Measurements from ENCODE around the gene GNPNAT1. TPM values are rescaled to one million over a fixed set of nuclear protein-coding genes. Genes with fewer than 3 reads are reported as not detected.
A peak's percentile ranks its signal among the peaks of the same experiment; 100 is the strongest.

GNPNAT1 gene
- total RNA-seq, 1 donor from 2014 or later: 41.8 TPM

DNA sequence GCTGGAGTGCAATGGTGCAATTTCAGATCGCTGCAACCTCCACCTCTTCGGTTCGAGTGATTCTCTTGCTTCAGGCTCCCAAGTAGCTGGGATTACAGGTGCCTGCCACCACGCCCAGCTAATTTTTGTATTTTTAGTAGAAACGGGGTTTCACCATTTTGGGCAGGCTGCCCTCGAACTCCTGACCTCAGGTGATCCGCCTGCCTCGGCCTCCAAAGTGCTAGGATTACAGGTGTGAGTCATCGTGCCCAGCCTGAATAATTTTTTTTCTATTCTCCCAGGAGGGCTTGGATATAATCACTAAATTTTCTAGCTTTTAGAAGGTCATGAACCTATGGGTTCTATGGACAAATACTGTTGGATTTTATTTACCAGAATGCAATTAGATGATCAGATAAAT lies 44.7 kb upstream of the GNPNAT1 start:
- no peak for DNase-seq (ENCODE audit: low spot score)
- Mint-ChIP-seq H3K4me1 (peaks cover 23% of the 10 kb centered on the region), H3K4me3 (no peak overlapping the region), H3K36me3 (no peaks in the 10 kb centered on the region), H3K27ac (no peak overlapping the region), H3K9me3 (peaks cover 18% of the 10 kb centered on the region), H3K27me3 (ENCODE audit: insufficient read depth, low read depth) (peaks cover 3% of the 10 kb centered on the region)
- Histone ChIP-seq H3K9me3 (ENCODE audit: low read depth) (no peaks in the 10 kb centered on the region), H3K36me3 (no peaks in the 10 kb centered on the region), H3K4me3 (no peak overlapping the region), H3K27me3 (no peaks in the 10 kb centered on the region), H3K27ac (no peak overlapping the region), H3F3A (ENCODE audit: low read depth) (peaks cover 41% of the 10 kb centered on the region), H3K9ac (no peak overlapping the region), H3K4me2 (no peak overlapping the region), H3K4me1 (peaks cover 35% of the 10 kb centered on the region), H4K20me1 (ENCODE audit: low read depth) (no peaks in the 10 kb centered on the region), H2AFZ (replicated peaks) (no peak overlapping the region), H3K79me2 (ENCODE audit: low read depth) (no peaks in the 10 kb centered on the region)
- TF ChIP-seq EZH2phosphoT487 (IDR thresholded peaks at IDR 0.05) (no peak), EZH2 (IDR thresholded peaks at IDR 0.05) (no peak)
- TF ChIP-seq, protein P1, sequence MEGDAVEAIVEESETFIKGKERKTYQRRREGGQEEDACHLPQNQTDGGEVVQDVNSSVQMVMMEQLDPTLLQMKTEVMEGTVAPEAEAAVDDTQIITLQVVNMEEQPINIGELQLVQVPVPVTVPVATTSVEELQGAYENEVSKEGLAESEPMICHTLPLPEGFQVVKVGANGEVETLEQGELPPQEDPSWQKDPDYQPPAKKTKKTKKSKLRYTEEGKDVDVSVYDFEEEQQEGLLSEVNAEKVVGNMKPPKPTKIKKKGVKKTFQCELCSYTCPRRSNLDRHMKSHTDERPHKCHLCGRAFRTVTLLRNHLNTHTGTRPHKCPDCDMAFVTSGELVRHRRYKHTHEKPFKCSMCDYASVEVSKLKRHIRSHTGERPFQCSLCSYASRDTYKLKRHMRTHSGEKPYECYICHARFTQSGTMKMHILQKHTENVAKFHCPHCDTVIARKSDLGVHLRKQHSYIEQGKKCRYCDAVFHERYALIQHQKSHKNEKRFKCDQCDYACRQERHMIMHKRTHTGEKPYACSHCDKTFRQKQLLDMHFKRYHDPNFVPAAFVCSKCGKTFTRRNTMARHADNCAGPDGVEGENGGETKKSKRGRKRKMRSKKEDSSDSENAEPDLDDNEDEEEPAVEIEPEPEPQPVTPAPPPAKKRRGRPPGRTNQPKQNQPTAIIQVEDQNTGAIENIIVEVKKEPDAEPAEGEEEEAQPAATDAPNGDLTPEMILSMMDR (IDR thresholded peaks at IDR 0.05): no peak

DNA sequence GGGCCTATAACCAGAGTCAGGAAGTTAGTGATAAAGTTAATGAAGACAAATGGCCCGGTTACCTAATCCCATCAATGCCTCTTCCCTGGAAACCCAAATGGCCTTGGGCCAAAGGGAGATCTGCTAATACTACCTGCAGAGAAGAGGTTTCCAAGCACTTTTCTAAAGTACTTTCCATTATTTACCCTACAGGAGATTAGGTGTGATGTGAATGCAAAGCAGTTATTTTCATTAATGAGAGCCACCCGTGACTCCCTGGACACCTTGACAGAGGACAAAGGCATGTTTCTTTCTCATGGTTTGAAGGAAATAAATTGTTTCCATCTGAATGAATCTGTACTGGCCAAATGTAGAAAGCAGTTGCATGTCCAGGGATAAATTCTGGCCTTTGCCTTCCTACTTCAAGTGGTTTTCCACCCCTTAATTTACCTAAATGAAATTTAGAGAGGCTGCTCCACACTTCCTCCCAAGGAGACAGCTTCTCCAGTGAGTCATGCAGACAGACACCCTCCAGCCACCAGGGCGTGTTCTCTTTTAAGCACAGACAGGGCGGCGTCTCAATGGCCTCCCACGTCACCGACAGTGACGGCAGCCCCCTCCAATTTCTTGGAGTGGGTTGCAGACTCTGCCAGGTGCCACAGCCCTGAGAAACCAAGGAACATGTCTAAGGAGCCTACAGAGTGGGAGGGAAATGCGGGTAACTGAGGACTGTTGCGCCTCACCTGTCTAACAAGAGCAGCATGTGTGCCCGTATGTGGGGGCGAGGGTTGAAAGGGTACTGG lies 43.9 kb upstream of the GNPNAT1 start:
- Mint-ChIP-seq H3K36me3 (no peaks in the 10 kb centered on the region), H3K9me3 (peaks cover 18% of the 10 kb centered on the region), H3K27me3 (ENCODE audit: insufficient read depth, low read depth) (peaks cover 3% of the 10 kb centered on the region), H3K4me3 (no peak overlapping the region), H3K27ac (peak overlapping the region; percentile 93), H3K4me1 (peaks cover 27% of the 10 kb centered on the region)
- Histone ChIP-seq H3K4me2 (peak overlapping the region; percentile 33), H3K4me3 (no peak overlapping the region), H2AFZ (replicated peaks) (no peak overlapping the region), H3F3A (ENCODE audit: low read depth) (peaks cover 41% of the 10 kb centered on the region), H3K27ac (peak overlapping the region; percentile 2), H3K9me3 (ENCODE audit: low read depth) (no peaks in the 10 kb centered on the region), H3K27me3 (no peaks in the 10 kb centered on the region), H3K4me1 (peaks cover 35% of the 10 kb centered on the region), H3K79me2 (ENCODE audit: low read depth) (no peaks in the 10 kb centered on the region), H3K36me3 (no peaks in the 10 kb centered on the region), H4K20me1 (ENCODE audit: low read depth) (no peaks in the 10 kb centered on the region), H3K9ac (no peak overlapping the region)
- peak; percentile 39 for DNase-seq (ENCODE audit: low spot score)
- no peak for TF ChIP-seq EZH2phosphoT487 (IDR thresholded peaks at IDR 0.05)
- TF ChIP-seq EZH2 (IDR thresholded peaks at IDR 0.05): no peak
- TF ChIP-seq, protein P1 (IDR thresholded peaks at IDR 0.05): no peak

DNA sequence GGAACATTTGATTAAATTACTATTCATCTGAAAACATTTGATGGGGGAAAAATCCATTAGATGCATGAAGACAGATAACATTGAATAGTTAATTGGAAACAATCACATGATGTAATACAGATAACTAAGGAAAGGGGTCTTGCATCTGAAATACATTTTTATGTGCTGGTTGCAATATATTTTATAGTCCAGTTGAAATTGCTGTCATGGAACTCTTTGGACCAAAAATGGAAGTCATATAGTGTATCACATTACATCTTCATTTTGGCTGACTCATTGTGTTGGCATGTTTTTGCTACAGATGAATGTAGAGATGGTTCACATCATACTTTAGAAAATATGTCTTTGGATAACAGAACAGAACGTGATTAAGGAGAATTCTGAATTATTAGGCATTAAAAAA lies 43.0 kb upstream of the GNPNAT1 start:
- Mint-ChIP-seq H3K4me1 (peaks cover 31% of the 10 kb centered on the region), H3K27me3 (ENCODE audit: insufficient read depth, low read depth) (peaks cover 3% of the 10 kb centered on the region), H3K9me3 (peaks cover 13% of the 10 kb centered on the region), H3K4me3 (no peak overlapping the region), H3K36me3 (no peaks in the 10 kb centered on the region), H3K27ac (no peak overlapping the region)
- TF ChIP-seq, protein P1 (IDR thresholded peaks at IDR 0.05): no peak
- Histone ChIP-seq H3K27me3 (no peaks in the 10 kb centered on the region), H4K20me1 (ENCODE audit: low read depth) (no peaks in the 10 kb centered on the region), H3K36me3 (no peaks in the 10 kb centered on the region), H3K27ac (peak overlapping the region; percentile 38), H3K4me1 (peaks cover 37% of the 10 kb centered on the region), H3K79me2 (ENCODE audit: low read depth) (no peaks in the 10 kb centered on the region), H3K9me3 (ENCODE audit: low read depth) (no peaks in the 10 kb centered on the region), H3K9ac (no peak overlapping the region), H2AFZ (replicated peaks) (no peak overlapping the region), H3F3A (ENCODE audit: low read depth) (peaks cover 41% of the 10 kb centered on the region), H3K4me3 (no peak overlapping the region), H3K4me2 (peak overlapping the region; percentile 33)
- DNase-seq (ENCODE audit: low spot score): no peak

All from neural progenitor cell (in vitro differentiated cells).